ENCODE measurements around the gene CHMP1A. TPM values are rescaled to one million over a fixed set of nuclear protein-coding genes. Genes with fewer than 3 reads are reported as not detected.

Gene CHMP1A
- 96.9 to 102 TPM (median 97.9 TPM) in 5 replicates for total RNA-seq (2022; extraction: Qiagen RNA extraction)

GRCh38 chr16:89657442-89658220, at the start of gene CHMP1A, which contains the start of gene SPATA33:
Gene CHMP1A (minus strand): TSS chr16:89657708. CDS start chr16:89657588, 120 bp downstream.
Gene SPATA33 (plus strand): TSS chr16:89657836. CDS start chr16:89657912, 76 bp downstream.

GRCh38 chr16:89701425-89702406, 44.2 kb upstream of the CHMP1A start, which contains the start of gene SPATA2L:
Gene SPATA2L (minus strand): TSS chr16:89701705. CDS start chr16:89701232, 473 bp downstream.

DNA sequence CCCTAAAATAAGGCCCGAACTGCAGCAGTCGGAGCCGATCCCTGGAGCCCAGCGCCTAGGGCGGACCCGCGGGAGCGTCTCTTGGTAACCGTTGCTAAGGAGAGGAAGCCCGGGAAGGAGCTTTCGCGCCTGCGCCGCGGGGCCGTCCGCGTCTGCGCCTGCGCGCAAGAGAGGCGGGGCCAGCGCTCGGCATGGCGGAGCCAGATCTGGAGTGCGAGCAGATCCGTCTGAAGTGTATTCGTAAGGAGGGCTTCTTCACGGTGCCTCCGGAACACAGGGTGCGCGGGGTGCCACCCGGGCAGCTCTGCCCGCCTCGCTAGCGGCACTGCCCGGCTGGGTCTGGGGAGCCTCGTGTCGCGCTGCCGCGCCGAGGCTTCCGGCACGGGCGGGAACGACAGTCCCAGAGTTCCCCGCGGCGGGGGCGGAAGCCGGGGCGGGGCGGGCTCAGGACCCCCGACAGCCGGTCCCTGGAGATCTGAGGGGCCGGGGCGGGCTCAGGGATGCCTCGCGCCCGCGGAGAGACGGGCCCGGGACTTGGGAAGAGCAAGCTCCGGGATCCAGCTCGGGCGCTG, 29.1 kb upstream of the CHMP1A start, which contains the start of gene CDK10:
Gene CDK10 (plus strand): TSS at position 170 of the 572 bp plus-strand sequence. CDS start 22 bp downstream, at position 192.

DNA sequence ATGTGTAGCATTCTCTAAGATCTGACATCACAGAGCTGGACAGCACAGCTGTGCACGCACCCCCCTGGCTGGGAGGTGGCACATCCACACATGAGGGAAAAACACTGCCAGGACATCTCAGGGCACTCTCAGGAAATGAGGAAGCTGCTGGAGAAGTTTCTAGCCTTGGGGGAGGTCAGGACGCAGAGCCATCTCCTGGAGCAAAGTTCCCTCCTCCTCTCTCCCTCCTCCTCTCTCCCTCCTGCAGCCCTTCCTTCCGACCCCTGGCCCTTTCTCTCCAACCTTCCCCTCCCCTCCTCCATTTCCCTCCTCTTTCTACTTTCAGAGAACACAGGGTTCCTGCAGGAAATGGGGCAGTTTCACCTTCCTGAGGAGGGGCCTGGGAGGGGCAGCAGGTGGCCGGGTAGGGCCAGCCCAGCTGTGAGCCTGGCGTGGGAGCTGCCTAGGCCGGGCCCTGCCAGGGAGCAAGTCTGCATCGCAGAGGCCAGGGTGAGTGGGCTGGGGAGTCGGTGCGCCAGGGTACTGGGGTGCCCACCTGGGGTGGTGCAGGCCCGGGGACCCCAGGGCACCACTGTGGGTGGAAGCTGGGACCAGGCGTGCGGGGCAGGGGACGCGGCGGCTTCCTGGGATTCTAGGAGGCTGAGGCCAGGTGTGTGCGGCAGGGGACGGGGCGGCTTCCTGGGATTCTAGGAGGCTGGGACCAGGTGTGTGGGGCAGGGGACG, 44.1 kb downstream of the CHMP1A start, which contains the start of gene DPEP1:
Gene DPEP1 (plus strand): TSS at position 412 of the 723 bp plus-strand sequence. CDS start 16,769 bp downstream, outside the sequence.

Other genes starting within 250 kb of the CHMP1A start
- gene ANKRD11, start 167.1 kb downstream of the CHMP1A start, total RNA-seq (2022; extraction: Qiagen RNA extraction): 76.2 to 100 TPM (median 98.7 TPM) in 5 replicates
- gene SPG7, start 149.3 kb downstream of the CHMP1A start, total RNA-seq (2022; extraction: Qiagen RNA extraction): 85.8 to 96.5 TPM (median 94.3 TPM) in 5 replicates
- 3,219 to 4,374 TPM (median 4,292 TPM) in 5 replicates for gene RPL13, start 97.0 kb downstream of the CHMP1A start, total RNA-seq (2022; extraction: Qiagen RNA extraction)
- gene CPNE7, start 82.0 kb downstream of the CHMP1A start, total RNA-seq (2022; extraction: Qiagen RNA extraction): 48.7 to 75.7 TPM (median 70.3 TPM) in 5 replicates
- 0.78 to 1.2 TPM (median 0.83 TPM) in 5 replicates for gene DPEP1, start 44.1 kb downstream of the CHMP1A start, total RNA-seq (2022; extraction: Qiagen RNA extraction)
- 13.7 to 16.9 TPM (median 16.9 TPM) in 5 replicates for gene SPATA33, start 128 bp upstream of the CHMP1A start, total RNA-seq (2022; extraction: Qiagen RNA extraction)
- gene CDK10, start 29.0 kb upstream of the CHMP1A start, total RNA-seq (2022; extraction: Qiagen RNA extraction): 33.1 to 62.2 TPM (median 50.3 TPM) in 5 replicates
- 9.1 to 13.6 TPM (median 12.2 TPM) in 5 replicates for gene SPATA2L, start 44.0 kb upstream of the CHMP1A start, total RNA-seq (2022; extraction: Qiagen RNA extraction)
- 3.0 to 6.0 TPM (median 4.8 TPM) in 5 replicates for gene VPS9D1, start 63.2 kb upstream of the CHMP1A start, total RNA-seq (2022; extraction: Qiagen RNA extraction)
- 15.6 to 19.6 TPM (median 19.0 TPM) in 5 replicates for gene ZNF276, start 63.8 kb upstream of the CHMP1A start, total RNA-seq (2022; extraction: Qiagen RNA extraction)
- 26.0 to 42.0 TPM (median 33.3 TPM) in 5 replicates for gene FANCA, start 158.9 kb upstream of the CHMP1A start, total RNA-seq (2022; extraction: Qiagen RNA extraction)
- gene SPIRE2, start 170.8 kb upstream of the CHMP1A start, total RNA-seq (2022; extraction: Qiagen RNA extraction): 5.9 to 8.8 TPM (median 8.1 TPM) in 5 replicates
- 67.2 to 86.3 TPM (median 80.9 TPM) in 5 replicates for gene TCF25, start 215.9 kb upstream of the CHMP1A start, total RNA-seq (2022; extraction: Qiagen RNA extraction)